Activated CD8-positive, alpha-beta T cell treated with anti-CD3 and anti-CD28 coated beads, Interleukin-2, amount 10 ng/mL, durations not matched to agents 7 days and 5 days (primary cell): Measurements from ENCODE around the gene RFX1. TPM values are rescaled to one million over a fixed set of nuclear protein-coding genes. Genes with fewer than 3 reads are reported as not detected.
A peak's percentile ranks its signal among the peaks of the same experiment; 100 is the strongest.

ENCODE experiments used
- ATAC-seq: fragments of 150-1000 bp; cut with Tn5 transposase; one replicate; pipeline ENCODE4 v1.10.0; 2021; ENCODE audit warnings: moderate library complexity
- CTCF ChIA-PET: fragments of 350-600 bp; sonication (Branson Sonifier 250); formaldehyde crosslinking; loops from one replicate; lab custom pipeline; 2021; ENCODE audit warnings: antibody characterized with exemption; lab: Charles Lee
- POLR2A ChIA-PET: fragments of 350-600 bp; sonication (Branson Sonifier 250); formaldehyde crosslinking; loops from one replicate; lab custom pipeline; 2021; ENCODE audit warnings: antibody characterized with exemption; lab: Charles Lee
- DNase-seq: peaks from one replicate; pipeline ENCODE4 v3.0.0-alpha.2; 2020
- H3K27ac Mint-ChIP-seq: one replicate; pipeline ENCODE4 v1.8.0; 2021; ENCODE audit warnings: mild to moderate bottlenecking, mixed read lengths
- H3K27me3 Mint-ChIP-seq: one replicate; pipeline ENCODE4 v1.8.0; 2021; ENCODE audit warnings: low read depth, mixed read lengths
- H3K36me3 Mint-ChIP-seq: one replicate; pipeline ENCODE4 v1.8.0; 2021; ENCODE audit warnings: low read depth, mixed read lengths
- H3K4me1 Mint-ChIP-seq: one replicate; pipeline ENCODE4 v1.8.0; 2021; ENCODE audit warnings: low read depth, mixed read lengths
- H3K4me3 Mint-ChIP-seq: one replicate; pipeline ENCODE4 v1.8.0; 2021; ENCODE audit warnings: mild to moderate bottlenecking, mixed read lengths
- H3K9me3 Mint-ChIP-seq: one replicate; pipeline ENCODE4 v1.8.0; 2022; ENCODE audit warnings: mixed read lengths; ENCODE audit not compliant: insufficient read depth
- total RNA-seq, 2 experiments: library from RNA; stranded (reverse); gene quantifications; one replicate each; pipeline ENCODE4 v1.2.3, GENCODE V29; 2021

Gene RFX1
- total RNA-seq, 2 experiments from 2014 or later = 15.9 to 17.7 TPM

DNA sequence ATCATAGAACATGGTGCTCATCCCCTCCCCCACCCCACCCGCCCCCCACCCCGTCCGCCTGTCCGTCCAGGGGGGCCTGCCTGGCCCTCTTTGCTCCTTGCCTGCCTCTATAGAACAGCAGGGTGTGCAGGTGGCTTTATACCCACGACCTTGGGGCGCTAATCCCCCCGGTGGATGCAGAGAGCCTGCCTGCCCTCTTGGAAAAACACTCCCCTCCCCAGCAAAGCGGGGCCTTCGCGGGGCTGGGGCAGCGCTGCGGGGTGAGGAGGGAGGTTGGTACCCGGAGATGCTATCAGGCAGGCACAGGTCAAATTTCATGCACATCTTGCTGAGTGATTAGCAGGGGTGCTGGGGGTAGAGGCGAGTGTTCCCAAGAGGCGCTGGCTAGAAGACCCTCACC is 21.9 kb downstream of the RFX1 start:
- no peaks in the 10 kb centered on the region for H3K27me3 Mint-ChIP-seq
- POLR2A ChIA-PET = interaction anchor here (0.8 to 3.6 kb wide), 2 partner anchors 19 to 49 kb away, joined by 3 to 21 read pairs; no protein-coding TSS in a partner anchor
- DNase-seq (no peak), ATAC-seq (no peak)
- no peak overlapping the region for H3K4me3 Mint-ChIP-seq
- CTCF ChIA-PET = interaction anchor here (1.6 kb wide), 1 partner anchor 20 kb away, joined by 3 read pairs; no protein-coding TSS in a partner anchor
- no peaks in the 10 kb centered on the region for H3K9me3 Mint-ChIP-seq
- H3K36me3 Mint-ChIP-seq = peaks cover 26% of the 10 kb centered on the region
- peaks cover 95% of the 10 kb centered on the region for H3K4me1 Mint-ChIP-seq
- H3K27ac Mint-ChIP-seq = peak overlapping the region; percentile 82

GRCh38 chr19:13983213-13983889 is 22.8 kb downstream of the RFX1 start:
- peaks cover 86% of the 10 kb centered on the region for H3K4me1 Mint-ChIP-seq
- no peaks in the 10 kb centered on the region for H3K27me3 Mint-ChIP-seq
- CTCF ChIA-PET = no interaction called here
- no peaks in the 10 kb centered on the region for H3K9me3 Mint-ChIP-seq
- POLR2A ChIA-PET = interaction anchor here (1.0 to 3.6 kb wide), 3 partner anchors 20 to 28 kb away, joined by 3 to 21 read pairs (median 5); partner anchors contain the start of gene RFX1
- ATAC-seq (no peak), DNase-seq (peak; percentile 49)
- H3K4me3 Mint-ChIP-seq = no peak overlapping the region
- peaks cover 21% of the 10 kb centered on the region for H3K36me3 Mint-ChIP-seq
- H3K27ac Mint-ChIP-seq = peak overlapping the region; percentile 82

DNA sequence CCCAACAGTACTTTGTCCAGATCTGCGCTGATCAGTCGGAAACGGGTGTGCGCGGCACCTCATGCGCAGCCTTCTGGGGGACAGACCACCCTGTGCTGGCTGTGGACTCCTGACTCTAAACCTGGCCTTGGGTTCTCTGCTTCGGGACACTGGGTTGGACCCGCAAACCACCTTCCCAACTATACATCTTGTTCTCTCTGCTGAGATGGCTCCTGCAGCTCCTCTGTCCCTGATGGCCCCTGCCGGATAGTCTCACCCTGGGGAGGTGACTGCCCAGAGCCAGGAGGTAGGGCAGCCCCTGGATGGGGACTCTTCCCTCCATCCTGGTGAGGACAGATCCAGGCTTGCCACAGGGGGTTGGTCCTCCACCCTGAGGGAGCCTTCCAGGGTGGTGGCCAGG is 23.3 kb downstream of the RFX1 start:
- Mint-ChIP-seq H3K9me3 (no peaks in the 10 kb centered on the region), H3K4me3 (no peak overlapping the region), H3K27me3 (no peaks in the 10 kb centered on the region), H3K27ac (peak overlapping the region; percentile 82), H3K36me3 (peaks cover 18% of the 10 kb centered on the region), H3K4me1 (peaks cover 85% of the 10 kb centered on the region)
- CTCF ChIA-PET = interaction anchor here (1.6 kb wide), 1 partner anchor 89 kb away, joined by 4 read pairs; no protein-coding TSS in a partner anchor
- ATAC-seq (no peak), DNase-seq (no peak)
- POLR2A ChIA-PET = interaction anchor here (1.0 to 3.6 kb wide), 4 partner anchors 21 to 30 kb away, joined by 3 to 21 read pairs (median 6); partner anchors contain the start of genes DCAF15 and RFX1

- H3K27ac Mint-ChIP-seq = peak overlapping the region; percentile 82
- no peak overlapping the region for H3K4me3 Mint-ChIP-seq
- no peak for ATAC-seq
- H3K4me1 Mint-ChIP-seq = peaks cover 78% of the 10 kb centered on the region
- POLR2A ChIA-PET = interaction anchor here (0.5 to 3.6 kb wide), 4 partner anchors 8 to 29 kb away, joined by 5 to 21 read pairs (median 8); partner anchors contain the start of genes DCAF15 and RFX1
- no peaks in the 10 kb centered on the region for H3K9me3 Mint-ChIP-seq
- H3K36me3 Mint-ChIP-seq = peaks cover 18% of the 10 kb centered on the region
- CTCF ChIA-PET = interaction anchor here (1.2 to 1.6 kb wide), 4 partner anchors 12 to 90 kb away, joined by 4 to 6 read pairs (median 4); no protein-coding TSS in a partner anchor
- H3K27me3 Mint-ChIP-seq = no peaks in the 10 kb centered on the region
- no peak for DNase-seq
These were observed 24.1 kb downstream of the RFX1 start for GRCh38 chr19:13981988-13982501.

GRCh38 chr19:13981467-13981866 is 24.7 kb downstream of the RFX1 start:
- ATAC-seq (no peak), DNase-seq (peak; percentile 50)
- ChIA-PET POLR2A (interaction anchor here (0.7 to 3.6 kb wide), 4 partner anchors 8 to 29 kb away, joined by 3 to 21 read pairs (median 8); partner anchors contain the start of genes DCAF15 and RFX1), CTCF (interaction anchor here (0.6 to 1.6 kb wide), 7 partner anchors 12 to 119 kb away, joined by 3 to 8 read pairs (median 4); partner anchors contain the start of gene IL27RA)
- H3K9me3 Mint-ChIP-seq = no peaks in the 10 kb centered on the region
- H3K27ac Mint-ChIP-seq = peak overlapping the region; percentile 82
- H3K27me3 Mint-ChIP-seq = no peaks in the 10 kb centered on the region
- peaks cover 73% of the 10 kb centered on the region for H3K4me1 Mint-ChIP-seq
- H3K4me3 Mint-ChIP-seq = peak overlapping the region; percentile 38
- peaks cover 18% of the 10 kb centered on the region for H3K36me3 Mint-ChIP-seq

DNA sequence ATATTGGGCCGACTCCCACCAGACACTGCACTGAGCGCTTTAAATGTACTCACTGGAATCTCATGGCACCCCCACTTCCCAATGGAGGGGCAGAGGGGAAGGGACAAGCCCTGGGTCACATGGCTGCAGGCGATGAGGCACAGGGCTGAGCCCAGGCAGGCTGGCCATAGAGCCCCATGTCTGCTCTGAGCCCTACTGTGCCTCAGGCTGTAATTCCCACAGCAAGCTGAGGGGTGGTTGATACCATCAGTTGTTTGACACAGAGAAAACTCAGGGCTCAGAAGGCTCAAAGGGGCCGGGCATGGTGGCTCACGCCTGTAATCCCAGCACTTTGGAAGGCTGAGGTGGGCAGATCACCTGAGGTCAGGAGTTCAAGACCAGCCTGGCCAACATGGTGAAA is 25.1 kb downstream of the RFX1 start:
- CTCF ChIA-PET = interaction anchor here (0.6 to 1.6 kb wide), 7 partner anchors 13 to 119 kb away, joined by 3 to 8 read pairs (median 4); partner anchors contain the start of gene IL27RA
- POLR2A ChIA-PET = interaction anchor here (0.7 to 3.6 kb wide), 4 partner anchors 9 to 28 kb away, joined by 3 to 21 read pairs (median 8); partner anchors contain the start of genes DCAF15 and RFX1
- no peaks in the 10 kb centered on the region for H3K9me3 Mint-ChIP-seq
- H3K4me3 Mint-ChIP-seq = peak overlapping the region; percentile 38
- no peak for DNase-seq
- H3K27me3 Mint-ChIP-seq = no peaks in the 10 kb centered on the region
- peaks cover 72% of the 10 kb centered on the region for H3K4me1 Mint-ChIP-seq
- peaks cover 20% of the 10 kb centered on the region for H3K36me3 Mint-ChIP-seq
- no peak for ATAC-seq
- H3K27ac Mint-ChIP-seq = peak overlapping the region; percentile 82

- ATAC-seq (no peak), DNase-seq (no peak)
- Mint-ChIP-seq H3K36me3 (peaks cover 21% of the 10 kb centered on the region), H3K9me3 (no peaks in the 10 kb centered on the region), H3K4me3 (no peak overlapping the region), H3K4me1 (peaks cover 65% of the 10 kb centered on the region), H3K27ac (no peak overlapping the region), H3K27me3 (no peaks in the 10 kb centered on the region)
- ChIA-PET CTCF (interaction anchor here (1.2 to 1.3 kb wide), 2 partner anchors 51 to 79 kb away, joined by 4 to 5 read pairs; partner anchors contain the start of gene IL27RA), POLR2A (interaction anchor here (1.7 to 3.6 kb wide), 2 partner anchors 23 to 26 kb away, joined by 7 to 21 read pairs; partner anchors contain the start of gene RFX1)
These were observed 25.8 kb downstream of the RFX1 start for GRCh38 chr19:13980340-13980739.

DNA sequence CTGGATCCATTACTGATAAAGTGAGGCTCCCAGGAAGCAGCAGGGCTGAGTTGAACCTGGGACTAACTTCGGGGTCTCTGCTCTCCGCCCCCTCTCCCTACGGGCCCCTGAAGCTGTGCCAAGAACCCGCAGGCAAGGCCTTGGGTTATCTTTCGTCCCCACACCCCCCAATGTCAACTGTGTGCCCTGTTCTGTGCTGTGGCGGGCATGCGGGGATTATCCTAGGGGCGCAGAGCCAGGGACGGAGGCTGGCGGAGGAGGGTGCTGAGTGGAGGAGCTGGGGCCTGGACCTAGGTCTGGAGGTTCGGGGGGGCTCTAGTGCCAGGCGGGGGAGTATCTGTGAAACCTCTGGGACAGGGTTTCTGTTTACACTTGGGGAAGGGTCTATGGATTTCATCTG is 26.4 kb downstream of the RFX1 start:
- ChIA-PET POLR2A (interaction anchor here (0.6 to 1.3 kb wide), 4 partner anchors 8 to 52 kb away, joined by 3 to 6 read pairs (median 3); partner anchors contain the start of genes IL27RA and RFX1), CTCF (no interaction called here)
- H3K36me3 Mint-ChIP-seq = peaks cover 22% of the 10 kb centered on the region
- H3K27ac Mint-ChIP-seq = peak overlapping the region; percentile 43
- H3K4me1 Mint-ChIP-seq = peaks cover 58% of the 10 kb centered on the region
- no peak for DNase-seq
- no peaks in the 10 kb centered on the region for H3K9me3 Mint-ChIP-seq
- H3K4me3 Mint-ChIP-seq = no peak overlapping the region
- no peak for ATAC-seq
- H3K27me3 Mint-ChIP-seq = no peaks in the 10 kb centered on the region

GRCh38 chr19:13979244-13979615 is 26.9 kb downstream of the RFX1 start:
- ChIA-PET POLR2A (interaction anchor here (0.6 to 1.3 kb wide), 4 partner anchors 9 to 52 kb away, joined by 3 to 6 read pairs (median 3); partner anchors contain the start of genes IL27RA and RFX1), CTCF (interaction anchor here (0.8 to 1.1 kb wide), 2 partner anchors 69 to 117 kb away, joined by 3 read pairs; no protein-coding TSS in a partner anchor)
- H3K4me3 Mint-ChIP-seq = peak overlapping the region; percentile 8
- no peaks in the 10 kb centered on the region for H3K9me3 Mint-ChIP-seq
- peak overlapping the region; percentile 43 for H3K27ac Mint-ChIP-seq
- no peak for DNase-seq
- peaks cover 57% of the 10 kb centered on the region for H3K4me1 Mint-ChIP-seq
- no peak for ATAC-seq
- H3K27me3 Mint-ChIP-seq = no peaks in the 10 kb centered on the region
- peaks cover 26% of the 10 kb centered on the region for H3K36me3 Mint-ChIP-seq

- peak overlapping the region; percentile 55 for H3K27ac Mint-ChIP-seq
- no peak for ATAC-seq
- POLR2A ChIA-PET = interaction anchor here (0.6 to 1.6 kb wide), 8 partner anchors 8 to 93 kb away, joined by 3 to 6 read pairs (median 3); partner anchors contain the start of genes IL27RA and RFX1
- DNase-seq = no peak
- CTCF ChIA-PET = interaction anchor here (0.8 to 1.1 kb wide), 3 partner anchors 53 to 116 kb away, joined by 3 read pairs; partner anchors contain the start of gene IL27RA
- H3K9me3 Mint-ChIP-seq = no peaks in the 10 kb centered on the region
- peak overlapping the region; percentile 8 for H3K4me3 Mint-ChIP-seq
- H3K36me3 Mint-ChIP-seq = peaks cover 30% of the 10 kb centered on the region
- H3K4me1 Mint-ChIP-seq = peaks cover 57% of the 10 kb centered on the region
- H3K27me3 Mint-ChIP-seq = no peaks in the 10 kb centered on the region
These were observed 27.5 kb downstream of the RFX1 start for GRCh38 chr19:13978351-13979243.
